GM12891 (cell line): ENCODE data around the gene CASP14.

Experiments used
- PAX5 ChIP-seq: IDR thresholded peaks from 2 replicates; pipeline ENCODE4 v1.6.1; 2011; ENCODE audit warnings: low read length, moderate library complexity, mild to moderate bottlenecking; ENCODE audit not compliant: insufficient read depth, severe bottlenecking
- POLR2A ChIP-seq: IDR thresholded peaks from 2 replicates; pipeline ENCODE4 v1.6.1; 2011; ENCODE audit warnings: low read depth, low read length, control low read depth
- POLR2AphosphoS5 ChIP-seq: IDR thresholded peaks from 2 replicates; pipeline ENCODE4 v1.6.1; 2011; ENCODE audit warnings: low read depth, low read length, control low read depth
- SPI1 ChIP-seq: IDR thresholded peaks from 2 replicates; pipeline ENCODE4 v1.6.1; 2011; ENCODE audit warnings: low read depth, low read length, control low read depth
- TAF1 ChIP-seq: IDR thresholded peaks from 2 replicates; pipeline ENCODE4 v1.6.1; 2011; ENCODE audit warnings: low read depth, low read length, control low read depth

DNA sequence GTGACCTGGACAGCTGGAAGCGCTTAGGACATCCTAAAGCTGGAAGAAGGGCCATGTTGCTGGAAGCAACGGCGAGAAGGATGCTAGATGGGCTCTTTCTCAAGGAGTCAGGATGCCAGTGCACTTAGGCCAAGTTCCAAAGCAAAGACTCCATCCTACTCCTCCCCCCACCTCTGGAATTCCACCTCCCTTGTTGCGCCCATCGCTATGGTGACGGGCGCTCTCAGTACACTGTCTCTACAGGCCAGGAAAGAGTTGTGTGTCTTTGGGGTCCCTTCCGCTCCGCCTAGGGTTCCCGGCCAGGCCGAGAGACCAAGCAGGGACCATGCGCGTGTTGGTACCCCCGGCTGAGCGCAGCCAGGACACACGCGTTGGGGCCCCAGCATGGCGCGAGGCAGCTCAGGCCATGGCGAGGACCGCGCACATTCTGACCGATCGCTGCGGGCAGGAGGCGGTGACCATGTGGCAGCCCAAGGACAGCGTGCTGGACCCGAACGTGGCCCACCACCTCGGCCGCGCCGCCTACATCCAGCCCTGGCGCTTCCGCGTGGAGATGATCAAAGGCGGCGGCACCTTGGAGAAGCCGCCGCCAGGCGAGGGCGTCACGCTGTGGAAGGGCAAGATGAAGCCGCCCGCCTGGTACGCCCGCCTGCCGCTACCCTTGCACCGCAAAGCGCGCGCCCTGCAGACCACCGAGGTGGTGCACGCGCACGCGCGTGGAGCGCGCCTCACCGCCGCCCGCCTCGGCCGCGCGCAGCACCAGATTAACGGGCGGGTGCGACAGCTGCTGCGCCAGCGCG is 38.6 kb upstream of the CASP14 start:
- TF ChIP-seq POLR2AphosphoS5: no peak
- TF ChIP-seq POLR2A: no peak
- TF ChIP-seq TAF1: no peak
- TF ChIP-seq SPI1: no peak
- no peak for TF ChIP-seq PAX5
